ENCODE measurements around the gene NRGN.

NRGN gene

GRCh38 chr11:124745270-124745834 lies 5.6 kb downstream of the NRGN start:
- H3K4me3 ChIP-seq (ENCODE audit: low read depth, low read length), result peak overlapping the region; percentile 64; the same call in 1 of the 2 replicates
- no peak for DNase-seq (ENCODE audit: low read depth, low spot score)
- no peak for TF ChIP-seq CTCF (IDR thresholded peaks at IDR 0.05; ENCODE audit: insufficient read depth, low read length, missing control alignments)
- CTCF ChIA-PET, result interaction anchor here (1.0 to 7.3 kb wide), 9 partner anchors 9 to 91 kb away, joined by 3 to 50 read pairs (median 5); no protein-coding TSS in a partner anchor
- POLR2A ChIA-PET, result no interaction called here

- CTCF ChIA-PET, result interaction anchor here (0.7 to 7.3 kb wide), 13 partner anchors 8 to 120 kb away, joined by 3 to 50 read pairs (median 4); no protein-coding TSS in a partner anchor
- no peak for DNase-seq (ENCODE audit: low read depth, low spot score)
- peak; percentile 16 for TF ChIP-seq CTCF (IDR thresholded peaks at IDR 0.05; ENCODE audit: insufficient read depth, low read length, missing control alignments)
- H3K4me3 ChIP-seq (ENCODE audit: low read depth, low read length), result peak overlapping the region; percentile 64
- POLR2A ChIA-PET, result no interaction called here
Observed at GRCh38 chr11:124745835-124746620, 6.3 kb downstream of the NRGN start.

- peak overlapping the region; percentile 64 for H3K4me3 ChIP-seq (ENCODE audit: low read depth, low read length)
- peak; percentile 70 for TF ChIP-seq CTCF (IDR thresholded peaks at IDR 0.05; ENCODE audit: insufficient read depth, low read length, missing control alignments)
- CTCF ChIA-PET, result interaction anchor here (0.7 to 7.3 kb wide), 13 partner anchors 8 to 120 kb away, joined by 3 to 50 read pairs (median 4); no protein-coding TSS in a partner anchor
- POLR2A ChIA-PET, result no interaction called here
- DNase-seq (ENCODE audit: low read depth, low spot score), result no peak
Observed at GRCh38 chr11:124746621-124747243, 7.0 kb downstream of the NRGN start.

GRCh38 chr11:124747406-124748099 lies 7.8 kb downstream of the NRGN start:
- TF ChIP-seq CTCF (IDR thresholded peaks at IDR 0.05; ENCODE audit: insufficient read depth, low read length, missing control alignments), result no peak
- no peak overlapping the region for H3K4me3 ChIP-seq (ENCODE audit: low read depth, low read length)
- ChIA-PET CTCF (interaction anchor here (0.6 to 7.3 kb wide), 9 partner anchors 12 to 195 kb away, joined by 3 to 50 read pairs (median 6); partner anchors contain the start of genes ESAM, SIAE and SPA17), POLR2A (no interaction called here)
- DNase-seq (ENCODE audit: low read depth, low spot score), result no peak

- no peak overlapping the region for H3K4me3 ChIP-seq (ENCODE audit: low read depth, low read length)
- CTCF ChIA-PET, result interaction anchor here (0.9 to 7.3 kb wide), 7 partner anchors 8 to 89 kb away, joined by 4 to 50 read pairs (median 6); partner anchors contain the start of genes ESAM, NRGN, SIAE and SPA17
- POLR2A ChIA-PET, result no interaction called here
- no peak for DNase-seq (ENCODE audit: low read depth, low spot score)
- no peak for TF ChIP-seq CTCF (IDR thresholded peaks at IDR 0.05; ENCODE audit: insufficient read depth, low read length, missing control alignments)
Observed at GRCh38 chr11:124748100-124748418, 8.3 kb downstream of the NRGN start.

Data from AG04449 (cell line).